Measurements from ENCODE around the gene ZMYND11.

- TF ChIP-seq POLR2A (IDR thresholded peaks at IDR 0.05) (no peak), POLR2AphosphoS5 (IDR thresholded peaks at IDR 0.05) (no peak)
- TF ChIP-seq, protein P1, sequence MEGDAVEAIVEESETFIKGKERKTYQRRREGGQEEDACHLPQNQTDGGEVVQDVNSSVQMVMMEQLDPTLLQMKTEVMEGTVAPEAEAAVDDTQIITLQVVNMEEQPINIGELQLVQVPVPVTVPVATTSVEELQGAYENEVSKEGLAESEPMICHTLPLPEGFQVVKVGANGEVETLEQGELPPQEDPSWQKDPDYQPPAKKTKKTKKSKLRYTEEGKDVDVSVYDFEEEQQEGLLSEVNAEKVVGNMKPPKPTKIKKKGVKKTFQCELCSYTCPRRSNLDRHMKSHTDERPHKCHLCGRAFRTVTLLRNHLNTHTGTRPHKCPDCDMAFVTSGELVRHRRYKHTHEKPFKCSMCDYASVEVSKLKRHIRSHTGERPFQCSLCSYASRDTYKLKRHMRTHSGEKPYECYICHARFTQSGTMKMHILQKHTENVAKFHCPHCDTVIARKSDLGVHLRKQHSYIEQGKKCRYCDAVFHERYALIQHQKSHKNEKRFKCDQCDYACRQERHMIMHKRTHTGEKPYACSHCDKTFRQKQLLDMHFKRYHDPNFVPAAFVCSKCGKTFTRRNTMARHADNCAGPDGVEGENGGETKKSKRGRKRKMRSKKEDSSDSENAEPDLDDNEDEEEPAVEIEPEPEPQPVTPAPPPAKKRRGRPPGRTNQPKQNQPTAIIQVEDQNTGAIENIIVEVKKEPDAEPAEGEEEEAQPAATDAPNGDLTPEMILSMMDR (IDR thresholded peaks at IDR 0.05), result no peak
Observed at GRCh38 chr10:142371-142770, 7.1 kb downstream of the ZMYND11 start.

Measured in sigmoid colon (tissue), 4 donors.